ENCODE results near the gene SFMBT2. TPM values are rescaled to one million over a fixed set of nuclear protein-coding genes. Genes with fewer than 3 reads are reported as not detected.

The SFMBT2 gene
- total RNA-seq, 4 donors from 2014 or later: 7.6 to 15.4 (median 10.8) TPM

GRCh38 chr10:7117177-7117799 is 293.5 kb downstream of the SFMBT2 start:
- WGBS: 87% methylated on average over 5 of the region's 5 CpGs
- no peaks in the 10 kb centered on the region for H3K9me3 ChIP-seq
- DNase-seq (ENCODE audit: extremely low spot score): no peak

GRCh38 chr10:7111561-7111960 is 299.3 kb downstream of the SFMBT2 start:
- Histone ChIP-seq H3K4me1 (no peaks in the 10 kb centered on the region), H3K9me3 (no peaks in the 10 kb centered on the region), H3K36me3 (no peaks in the 10 kb centered on the region), H3K4me3 (no peak overlapping the region), H3K27ac (replicated peaks in 1 of 4) (no peak overlapping the region), H3K27me3 (no peaks in the 10 kb centered on the region)
- WGBS: 86% methylated on average over 3 of the region's 3 CpGs
- DNase-seq (ENCODE audit: extremely low spot score): no peak
- intact Hi-C loops (cut with DNase I): no loop called here
- TF ChIP-seq EP300 (IDR thresholded peaks at IDR 0.05) (no peak), POLR2A (IDR thresholded peaks at IDR 0.05; ENCODE audit: low read depth) (no peak), CTCF (IDR thresholded peaks at IDR 0.05) (no peak), POLR2AphosphoS5 (IDR thresholded peaks at IDR 0.05) (no peak)

More at GRCh38 chr10:7117177-7117799, 293.5 kb downstream of the SFMBT2 start:
- no peaks in the 10 kb centered on the region for H3K4me1 ChIP-seq
- H3K36me3 ChIP-seq: no peaks in the 10 kb centered on the region
- no peaks in the 10 kb centered on the region for H3K27me3 ChIP-seq
- TF ChIP-seq CTCF (IDR thresholded peaks at IDR 0.05): no peak
- intact Hi-C loops (cut with DNase I): no loop called here
- H3K4me3 ChIP-seq: no peak overlapping the region
- no peak overlapping the region for H3K27ac ChIP-seq (replicated peaks in 1 of 4)

GRCh38 chr10:7111089-7111488 is 299.7 kb downstream of the SFMBT2 start:
- no peaks in the 10 kb centered on the region for H3K9me3 ChIP-seq
- no peak overlapping the region for H3K27ac ChIP-seq (replicated peaks in 1 of 4)
- 94% methylated on average over 3 of the region's 3 CpGs for WGBS
- no peaks in the 10 kb centered on the region for H3K36me3 ChIP-seq
- no peaks in the 10 kb centered on the region for H3K27me3 ChIP-seq
- intact Hi-C loops (cut with DNase I): no loop called here
- no peak for DNase-seq (ENCODE audit: extremely low spot score)
- H3K4me1 ChIP-seq: no peaks in the 10 kb centered on the region
- no peak overlapping the region for H3K4me3 ChIP-seq
- TF ChIP-seq EP300 (IDR thresholded peaks at IDR 0.05) (no peak), POLR2AphosphoS5 (IDR thresholded peaks at IDR 0.05) (no peak), CTCF (IDR thresholded peaks at IDR 0.05) (no peak)

Small RNAs within 50 kb of the gene (small RNA-seq; reads per million reads assigned to genes)
- gene AL590095.2: 0 reads per million in 3 donors
- 0 reads per million in 3 donors for gene COX6CP17

Data from esophagus muscularis mucosa (tissue), 4 donors.